ENCODE measurements around the gene SPATA33.
A peak's percentile ranks its signal among the peaks of the same experiment; 100 is the strongest.
"Not testable (repeated sequence)": the region's sequence is repeated elsewhere in the genome, so short reads cannot be mapped to it uniquely, and the experiment has no call there.

Gene SPATA33

DNA sequence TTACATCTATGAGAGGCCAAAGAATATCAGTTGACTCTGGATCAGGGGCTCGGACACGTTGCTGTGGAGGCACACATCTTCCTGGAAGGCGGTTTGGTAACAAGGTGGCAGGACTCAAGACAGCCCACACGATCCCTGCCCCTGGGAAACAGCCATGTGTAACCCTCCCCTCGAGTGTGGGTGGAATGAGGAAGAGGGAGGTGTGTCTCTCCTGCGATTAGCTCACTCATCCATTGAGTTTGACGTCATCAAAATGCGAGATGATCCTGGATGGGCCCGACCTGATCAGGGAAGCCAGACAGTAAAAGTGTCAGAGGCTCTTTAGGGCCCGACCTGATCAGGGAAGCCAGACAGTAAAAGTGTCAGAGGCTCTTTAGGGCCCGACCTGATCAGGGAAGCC is 6.6 kb downstream of the SPATA33 start:
- DNase-seq (ENCODE audit: low read depth): not testable (repeated sequence)

GRCh38 chr16:89667000-89667399 is 9.4 kb downstream of the SPATA33 start:
- peak; percentile 49 for DNase-seq (ENCODE audit: low read depth)

DNA sequence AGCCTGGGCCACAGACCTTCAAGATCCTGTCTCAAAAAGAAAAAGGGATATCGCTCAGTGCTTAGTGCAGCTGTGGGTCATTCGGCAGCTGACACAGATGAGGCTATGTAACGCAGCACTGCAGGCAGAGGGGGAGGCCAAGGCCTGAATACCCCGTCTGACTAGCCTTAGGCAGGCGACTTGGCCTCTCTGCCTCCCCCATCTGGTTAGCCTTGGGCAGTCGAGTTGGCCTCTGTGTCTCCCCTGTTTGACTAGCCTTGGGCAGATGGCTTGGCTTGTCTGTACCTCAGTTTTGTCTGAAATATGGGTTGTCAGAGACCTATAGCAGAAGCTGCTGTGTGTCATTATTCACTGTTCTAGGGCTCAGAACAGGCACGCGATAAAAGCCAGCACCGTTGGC is 10.0 kb downstream of the SPATA33 start:
- no peak for DNase-seq (ENCODE audit: low read depth)

- DNase-seq (ENCODE audit: low read depth): no peak
Measured at GRCh38 chr16:89668790-89669158, 11.1 kb downstream of the SPATA33 start.

DNA sequence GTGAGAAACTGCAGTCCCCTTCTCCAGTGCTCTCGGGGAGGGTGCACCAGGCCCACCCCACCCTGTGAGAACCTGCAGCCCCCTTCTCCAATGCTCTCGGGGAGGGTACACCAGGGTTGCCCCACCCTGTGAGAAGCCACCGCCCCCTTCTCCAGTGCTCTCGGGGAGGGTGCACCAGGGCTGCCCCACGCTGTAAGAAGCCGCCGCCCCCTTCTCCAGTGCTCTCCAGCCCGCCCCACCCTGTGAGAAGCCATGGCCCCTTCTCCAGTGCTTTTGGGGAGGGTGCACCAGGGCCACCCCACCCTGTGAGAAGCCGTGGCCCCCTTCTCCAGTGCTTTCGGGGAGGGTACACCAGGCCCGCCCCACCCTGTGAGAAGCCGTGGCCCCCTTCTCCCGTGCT is 12.1 kb downstream of the SPATA33 start:
- no peak for DNase-seq (ENCODE audit: low read depth)

- DNase-seq (ENCODE audit: low read depth): peak; percentile 45
Measured at GRCh38 chr16:89670496-89671431, 13.1 kb downstream of the SPATA33 start.

- DNase-seq (ENCODE audit: low read depth): not testable (repeated sequence)
Measured at GRCh38 chr16:89671565-89671964, 13.9 kb downstream of the SPATA33 start.

DNA sequence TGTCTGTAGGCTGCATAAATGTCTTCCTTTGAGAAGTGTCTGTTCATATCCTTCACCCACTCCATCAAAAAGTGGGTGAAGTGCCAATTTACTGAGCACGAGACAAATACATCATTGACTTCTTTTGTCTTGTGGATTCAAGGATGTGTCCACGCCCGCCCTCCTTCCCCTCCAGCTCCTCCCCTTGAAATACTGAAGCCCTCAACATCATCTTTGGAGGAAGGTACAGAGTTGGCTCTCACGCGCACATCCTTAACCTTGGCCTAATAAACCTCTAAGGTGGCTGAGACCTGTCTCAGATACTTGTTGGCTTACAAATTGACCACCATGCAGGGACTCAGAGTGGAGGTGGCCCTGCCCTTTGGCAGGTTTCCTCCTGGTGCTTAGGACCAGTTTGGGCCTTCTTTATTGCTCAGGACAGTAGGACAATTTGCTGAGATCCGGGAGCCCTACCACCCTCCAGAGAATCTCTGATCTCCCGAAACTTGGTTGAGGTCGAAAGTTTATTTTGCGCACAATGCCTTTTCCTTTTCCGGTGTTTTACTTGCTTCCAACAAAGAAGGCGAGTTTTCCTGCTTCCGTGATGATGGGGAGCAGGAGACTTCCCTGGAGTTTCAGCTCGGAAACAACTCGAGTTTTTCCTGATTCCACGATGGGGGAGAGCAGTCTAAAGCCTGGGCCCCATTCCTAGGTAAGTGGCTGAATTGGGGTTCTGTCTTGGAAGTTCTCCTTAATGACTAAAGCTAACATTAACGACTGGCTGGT is 14.7 kb downstream of the SPATA33 start:
- no peak for DNase-seq (ENCODE audit: low read depth)

DNA sequence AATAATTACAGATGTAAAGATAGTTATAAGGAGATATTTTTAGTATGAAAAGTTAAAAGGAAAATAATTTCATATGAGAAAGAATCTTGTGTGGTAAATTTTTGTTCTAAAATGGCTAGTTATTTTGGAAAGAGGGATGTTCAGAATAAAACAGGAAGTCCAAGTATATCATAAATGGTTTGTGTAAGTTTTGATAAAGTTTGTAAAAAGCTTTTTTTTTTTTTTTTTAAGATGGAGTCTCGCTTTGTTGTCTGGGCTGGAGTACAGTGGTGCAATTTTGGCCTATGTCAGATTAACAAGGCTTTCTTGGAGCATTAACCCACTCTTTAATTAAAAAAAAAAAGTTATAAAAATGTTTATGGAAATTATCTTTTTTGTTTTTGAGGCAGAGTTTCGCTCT is 20.6 kb downstream of the SPATA33 start:
- DNase-seq (ENCODE audit: low read depth): no peak

DNA sequence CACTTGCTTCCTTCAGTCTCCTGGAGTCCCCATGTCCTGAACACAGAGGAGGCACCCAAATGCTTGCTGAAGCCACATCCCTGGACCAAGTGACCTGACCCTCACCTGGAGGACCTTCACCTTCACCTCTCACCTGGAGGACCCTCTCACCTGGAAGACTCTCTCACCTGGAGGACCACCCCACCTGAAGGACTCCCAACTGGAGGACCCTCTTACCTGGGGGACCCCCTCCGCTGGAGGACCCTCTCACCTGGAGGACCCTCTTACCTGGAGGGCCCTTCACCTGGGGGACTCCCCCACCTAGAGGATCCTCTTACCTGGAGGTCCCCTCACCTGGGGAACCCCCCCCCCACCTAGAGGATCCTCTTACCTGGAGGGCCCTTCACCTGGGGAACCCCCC is 28.3 kb downstream of the SPATA33 start:
- DNase-seq (ENCODE audit: low read depth): no peak

DNA sequence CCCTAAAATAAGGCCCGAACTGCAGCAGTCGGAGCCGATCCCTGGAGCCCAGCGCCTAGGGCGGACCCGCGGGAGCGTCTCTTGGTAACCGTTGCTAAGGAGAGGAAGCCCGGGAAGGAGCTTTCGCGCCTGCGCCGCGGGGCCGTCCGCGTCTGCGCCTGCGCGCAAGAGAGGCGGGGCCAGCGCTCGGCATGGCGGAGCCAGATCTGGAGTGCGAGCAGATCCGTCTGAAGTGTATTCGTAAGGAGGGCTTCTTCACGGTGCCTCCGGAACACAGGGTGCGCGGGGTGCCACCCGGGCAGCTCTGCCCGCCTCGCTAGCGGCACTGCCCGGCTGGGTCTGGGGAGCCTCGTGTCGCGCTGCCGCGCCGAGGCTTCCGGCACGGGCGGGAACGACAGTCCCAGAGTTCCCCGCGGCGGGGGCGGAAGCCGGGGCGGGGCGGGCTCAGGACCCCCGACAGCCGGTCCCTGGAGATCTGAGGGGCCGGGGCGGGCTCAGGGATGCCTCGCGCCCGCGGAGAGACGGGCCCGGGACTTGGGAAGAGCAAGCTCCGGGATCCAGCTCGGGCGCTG is 29.0 kb downstream of the SPATA33 start, which contains the start of gene CDK10:
TSS of gene CDK10 (plus strand) at position 170 of the 572 bp plus-strand sequence. CDS start at position 192, 22 bp downstream.
- DNase-seq (ENCODE audit: low read depth): peak; percentile 88

DNA sequence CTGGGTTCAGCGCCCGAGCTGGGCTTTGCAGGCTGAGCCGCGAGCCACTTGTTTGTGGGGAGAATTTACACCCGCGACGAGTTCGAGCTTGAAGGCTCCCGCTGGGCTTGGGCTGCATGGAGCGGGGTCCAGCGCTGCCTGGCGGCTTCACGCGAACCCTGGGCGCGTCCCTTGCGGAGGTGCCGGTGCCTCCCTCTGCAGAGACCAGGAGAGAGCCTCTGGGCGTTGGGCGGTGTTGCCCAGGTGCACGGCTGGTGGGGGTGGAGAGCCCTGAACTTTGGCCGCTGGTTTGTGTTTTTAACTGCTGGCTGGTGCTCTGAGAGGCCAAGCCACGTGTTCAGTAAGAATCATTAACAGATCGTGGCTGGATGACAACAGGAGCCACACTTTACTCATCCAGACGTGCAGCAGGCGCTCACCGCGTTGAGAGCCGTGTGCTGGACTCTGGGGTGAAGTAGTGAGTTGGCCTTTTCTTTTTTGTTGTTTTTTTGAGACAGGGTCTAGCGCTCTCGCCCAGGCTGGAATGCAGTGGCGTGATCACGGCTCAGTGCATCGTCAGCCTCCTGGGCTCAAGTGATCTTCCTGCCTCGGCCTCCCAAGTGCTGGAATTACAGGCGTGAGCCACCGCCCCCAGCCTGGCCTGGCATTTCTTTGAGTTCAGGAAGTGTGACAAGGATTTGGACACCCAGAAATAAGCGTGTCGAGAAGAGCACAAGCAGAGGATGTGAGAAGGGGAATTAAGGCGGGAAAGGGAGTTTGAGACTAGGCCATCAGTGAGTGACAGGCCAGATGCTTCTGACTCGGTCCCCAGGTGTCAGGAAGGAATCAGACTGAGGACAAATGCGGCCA is 29.7 kb downstream of the SPATA33 start:
- DNase-seq (ENCODE audit: low read depth): peak; percentile 67

DNA sequence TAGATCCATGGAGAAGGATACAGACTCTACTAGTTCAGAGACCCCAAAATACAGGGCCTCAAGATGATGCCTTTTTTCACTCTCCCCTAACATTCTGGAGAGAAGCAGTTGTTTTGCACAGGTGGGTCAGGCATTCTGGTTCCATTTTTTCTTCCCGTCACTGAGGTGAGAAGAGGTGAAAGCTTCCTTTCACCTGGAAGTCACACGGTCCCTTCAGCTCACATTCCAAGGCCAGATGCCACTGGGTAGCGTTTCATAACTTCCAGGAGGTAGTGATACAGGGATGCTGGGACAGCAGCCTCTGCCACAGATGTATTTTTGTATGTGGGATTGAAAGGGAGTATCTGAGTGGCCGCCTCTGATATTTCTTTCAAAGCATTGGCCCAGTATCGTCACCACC is 30.8 kb downstream of the SPATA33 start:
- no peak for DNase-seq (ENCODE audit: low read depth)

- no peak for DNase-seq (ENCODE audit: low read depth)
Measured at GRCh38 chr16:89689142-89689541, 31.5 kb downstream of the SPATA33 start.

DNA sequence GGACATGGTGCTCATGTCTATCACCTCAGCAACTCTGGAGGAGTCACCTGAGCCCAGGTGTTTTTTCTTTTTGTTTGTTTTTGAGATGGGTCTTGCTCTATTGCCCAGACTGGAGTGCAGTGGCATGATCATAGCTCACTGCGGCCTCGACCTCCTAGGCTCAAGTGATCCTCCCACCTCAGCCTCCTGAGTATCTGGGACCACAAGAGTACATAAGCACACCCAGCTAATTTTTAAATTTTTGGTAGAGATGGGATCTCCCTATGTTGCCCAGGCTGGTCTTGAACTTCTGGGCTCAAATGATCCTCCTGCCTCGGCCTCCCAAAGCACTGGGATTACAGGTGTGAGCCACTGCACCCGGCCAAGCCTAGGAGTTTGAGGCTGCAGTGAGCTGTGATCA is 32.0 kb downstream of the SPATA33 start:
- not testable (repeated sequence) for DNase-seq (ENCODE audit: low read depth)

DNA sequence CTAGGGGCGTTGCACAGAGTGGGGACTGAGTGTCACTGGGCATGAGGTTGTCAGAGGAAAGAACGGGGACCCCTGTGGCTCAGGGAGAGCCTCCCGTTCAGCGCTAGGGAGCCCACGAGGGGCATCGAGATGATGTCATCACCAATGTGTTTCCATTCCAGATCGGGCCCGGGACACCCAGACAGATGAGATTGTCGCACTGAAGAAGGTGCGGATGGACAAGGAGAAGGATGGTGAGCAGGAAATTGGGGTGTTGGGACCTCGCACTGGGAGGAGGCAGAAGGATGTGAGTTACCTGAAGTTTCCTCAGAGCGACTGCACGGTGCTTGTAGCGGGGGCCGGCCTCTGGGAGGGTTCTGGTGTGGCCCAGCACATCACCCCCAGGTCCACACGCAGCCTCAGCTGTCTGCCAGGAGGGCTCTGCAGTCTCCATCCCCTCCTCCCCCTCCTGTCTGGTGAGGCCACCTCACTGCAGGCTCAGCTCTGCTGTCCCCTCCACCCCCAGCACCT is 32.8 kb downstream of the SPATA33 start:
- no peak for DNase-seq (ENCODE audit: low read depth)

DNA sequence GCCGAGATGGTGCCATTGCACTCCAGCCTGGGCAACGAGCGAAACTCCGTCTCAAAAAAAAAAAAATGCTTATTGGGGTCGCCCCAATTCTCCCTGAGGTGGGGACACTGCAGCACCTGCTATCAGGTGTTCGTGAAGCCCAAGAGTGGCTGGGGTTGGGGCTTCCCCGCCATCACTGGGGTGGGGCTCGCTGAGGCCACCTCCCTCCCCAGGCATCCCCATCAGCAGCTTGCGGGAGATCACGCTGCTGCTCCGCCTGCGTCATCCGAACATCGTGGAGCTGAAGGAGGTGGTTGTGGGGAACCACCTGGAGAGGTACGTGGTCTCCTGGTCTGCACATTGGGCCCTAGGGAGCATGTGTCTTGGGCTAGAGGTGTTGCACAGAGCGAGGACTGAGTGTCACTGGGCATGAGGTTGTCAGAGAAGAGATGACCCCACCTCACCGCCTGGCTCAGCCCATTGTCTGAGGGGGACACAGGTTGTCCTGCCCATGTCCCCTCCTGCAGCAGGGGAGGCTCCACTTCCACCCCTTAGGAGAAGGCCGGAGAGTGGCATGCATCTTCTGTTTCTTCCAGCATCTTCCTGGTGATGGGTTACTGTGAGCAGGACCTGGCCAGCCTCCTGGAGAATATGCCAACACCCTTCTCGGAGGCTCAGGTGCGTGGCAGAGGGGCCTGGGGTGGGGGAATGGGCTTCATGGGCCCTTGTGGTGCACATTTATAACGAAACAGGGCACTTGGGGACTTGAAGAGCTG is 33.8 kb downstream of the SPATA33 start:
- no peak for DNase-seq (ENCODE audit: low read depth)

- DNase-seq (ENCODE audit: low read depth): no peak
Measured at GRCh38 chr16:89691986-89692569, 34.4 kb downstream of the SPATA33 start.

- DNase-seq (ENCODE audit: low read depth): no peak
Measured at GRCh38 chr16:89693289-89693731, 35.7 kb downstream of the SPATA33 start.

All from EH (cell line).